PFSK-1 (cell line): Measurements from ENCODE around the gene SLC22A23.

ENCODE experiments used
- POLR2AphosphoS5 ChIP-seq: IDR thresholded peaks from 2 replicates; pipeline ENCODE4 v1.6.1; 2012; ENCODE audit warnings: low read depth, mild to moderate bottlenecking, control low read depth, low read length, moderate library complexity
- SIN3A ChIP-seq: IDR thresholded peaks from 2 replicates; pipeline ENCODE4 v1.6.1; 2012; ENCODE audit warnings: mild to moderate bottlenecking, low read length, moderate library complexity, borderline replicate concordance; ENCODE audit not compliant: insufficient read depth
- TAF1 ChIP-seq: IDR thresholded peaks from 2 replicates; pipeline ENCODE4 v1.6.1; 2012; ENCODE audit warnings: low read length, control low read depth, borderline replicate concordance; ENCODE audit not compliant: insufficient read depth

- TF ChIP-seq POLR2AphosphoS5 (no peak), TAF1 (no peak), SIN3A (no peak)
Measured at GRCh38 chr6:3414327-3415081, 42.3 kb downstream of the SLC22A23 start.
